ENCODE data around the gene EVX2. TPM values are rescaled to one million over a fixed set of nuclear protein-coding genes. Genes with fewer than 3 reads are reported as not detected.
A peak's percentile ranks its signal among the peaks of the same experiment; 100 is the strongest.

EVX2 gene
- total RNA-seq, 1 experiment from 2014 or later: not detected

- TF ChIP-seq KAT7 (CRISPR knock-in tag; IDR thresholded peaks at IDR 0.05; ENCODE audit: borderline replicate concordance): no peak
- no peak for TF ChIP-seq SMAD4 (CRISPR knock-in tag; IDR thresholded peaks at IDR 0.05)
- no peak for TF ChIP-seq STAT6 (CRISPR knock-in tag; conservative IDR thresholded peaks at IDR 0.05; ENCODE audit: low read depth)
- no peak for TF ChIP-seq TCF7 (CRISPR knock-in tag; IDR thresholded peaks at IDR 0.05; ENCODE audit: low read depth)
- TF ChIP-seq ZNF671 (CRISPR knock-in tag; IDR thresholded peaks at IDR 0.05): no peak
- no peak for TF ChIP-seq IRF1 (CRISPR knock-in tag; IDR thresholded peaks at IDR 0.05)
- TF ChIP-seq NR3C1 (CRISPR knock-in tag; conservative IDR thresholded peaks at IDR 0.05; ENCODE audit: low read depth): no peak
- no peak for TF ChIP-seq NFE2L1 (CRISPR knock-in tag; IDR thresholded peaks at IDR 0.05)
- no peak for TF ChIP-seq ZBTB43 (CRISPR knock-in tag; IDR thresholded peaks at IDR 0.05)
Observed at GRCh38 chr2:176087330-176088047, 3.7 kb upstream of the EVX2 start (continued).

GRCh38 chr2:176085861-176086771, 2.4 kb upstream of the EVX2 start:
- Mint-ChIP-seq H3K4me1 (peaks cover 46% of the 10 kb centered on the region), H3K27me3 (ENCODE audit: low read depth) (peaks cover 100% of the 10 kb centered on the region), H3K4me3 (peak overlapping the region; percentile 30), H3K36me3 (peaks cover 8% of the 10 kb centered on the region), H3K9me3 (no peaks in the 10 kb centered on the region), H3K27ac (no peak overlapping the region)
- POLR2A ChIA-PET: no interaction called here
- CTCF ChIA-PET: interaction anchor here (0.8 to 1.6 kb wide), 11 partner anchors 8 to 835 kb away, joined by 3 to 27 read pairs (median 3); no protein-coding TSS in a partner anchor
- ATAC-seq (peak; percentile 6), DNase-seq (ENCODE audit: low spot score) (peak; percentile 69)
- TF ChIP-seq ZNF671 (CRISPR knock-in tag; IDR thresholded peaks at IDR 0.05) (no peak), CTCF (IDR thresholded peaks at IDR 0.05) (no peak), MLX (CRISPR knock-in tag; IDR thresholded peaks at IDR 0.05) (no peak), CREB1 (CRISPR knock-in tag; IDR thresholded peaks at IDR 0.05) (no peak), PRDM15 (CRISPR knock-in tag; IDR thresholded peaks at IDR 0.05) (peak; percentile 67), ARID4B (CRISPR knock-in tag; IDR thresholded peaks at IDR 0.05; ENCODE audit: borderline replicate concordance) (no peak)

Data from WTC11 (cell line).